Erythroblast (primary cell): ENCODE results near the gene OSBPL3.

Experiments used
- GATA1 ChIP-seq: IDR thresholded peaks from 2 replicates; pipeline ENCODE4 v1.6.1; 2011; ENCODE audit warnings: low read depth, mild to moderate bottlenecking, control low read depth, low read length, moderate library complexity
- POLR2A ChIP-seq: IDR thresholded peaks from 2 replicates; pipeline ENCODE4 v1.6.1; 2011; ENCODE audit warnings: mild to moderate bottlenecking, low read length

DNA sequence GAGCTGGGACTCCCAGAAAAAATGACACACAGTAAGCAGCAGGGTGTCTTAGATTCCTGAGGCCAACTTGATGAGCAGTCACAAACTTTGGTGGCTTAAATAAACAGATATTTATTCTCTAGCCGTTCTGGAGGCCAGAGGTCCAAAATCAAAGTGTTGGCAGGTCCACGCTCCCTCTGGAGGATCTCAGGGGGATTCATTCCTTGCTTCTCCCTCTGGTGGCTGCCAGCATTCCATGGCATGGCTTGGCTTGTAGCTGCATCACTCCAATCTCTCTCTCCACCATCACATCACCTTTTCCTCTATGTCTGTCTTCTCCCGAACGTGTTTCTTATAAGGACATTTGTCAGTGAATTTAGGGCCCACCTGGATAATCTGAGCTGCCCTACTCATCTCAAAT, 98.4 kb downstream of the OSBPL3 start:
- TF ChIP-seq POLR2A (no peak), GATA1 (no peak)
